Large intestine (tissue), 3 donors: ENCODE data around the gene PM20D1. TPM values are rescaled to one million over a fixed set of nuclear protein-coding genes. Genes with fewer than 3 reads are reported as not detected.

Source experiments
- DNase-seq, 2 donors: peaks; one replicate each; pipeline versions ENCODE4 v3.0.0 to v3.0.0-alpha.2; 2013
- H3K27ac ChIP-seq: one replicate; pipeline ENCODE4 v1.5.1; 2013; ENCODE audit warnings: low read length
- H3K27me3 ChIP-seq: 2 replicates; pipeline ENCODE4 v1.6.1; 2013; ENCODE audit warnings: low read length; ENCODE audit not compliant: control insufficient read depth, insufficient read depth
- H3K36me3 ChIP-seq: 2 replicates; pipeline ENCODE4 v1.6.1; 2013; ENCODE audit warnings: low read length; ENCODE audit not compliant: control insufficient read depth, insufficient read depth
- H3K4me1 ChIP-seq: one replicate; pipeline ENCODE4 v1.6.1; 2013; ENCODE audit warnings: low read length; ENCODE audit not compliant: control insufficient read depth, insufficient read depth
- H3K4me3 ChIP-seq: one replicate; pipeline ENCODE4 v1.5.1; 2013; ENCODE audit warnings: low read length
- H3K9me3 ChIP-seq: one replicate; pipeline ENCODE4 v1.6.1; 2013; ENCODE audit warnings: mild to moderate bottlenecking, low read depth, low read length, moderate library complexity; ENCODE audit not compliant: control insufficient read depth
- WGBS: methylation state at CpG from one replicate; pipeline ENCODE4 v1.1.5; 2013; ENCODE audit warnings: low lambda C conversion rate; ENCODE audit not compliant: insufficient coverage; 5-methylcytosine and 5-hydroxymethylcytosine counted together
- polyA plus RNA-seq: library from polyadenylated mRNA; unstranded; fragments of 120-200 nt; gene quantifications from one replicate; pipeline ENCODE4 v1.2.1, GENCODE V29; 2013

Gene PM20D1
- polyA plus RNA-seq, 1 donor = 1.1 TPM

DNA sequence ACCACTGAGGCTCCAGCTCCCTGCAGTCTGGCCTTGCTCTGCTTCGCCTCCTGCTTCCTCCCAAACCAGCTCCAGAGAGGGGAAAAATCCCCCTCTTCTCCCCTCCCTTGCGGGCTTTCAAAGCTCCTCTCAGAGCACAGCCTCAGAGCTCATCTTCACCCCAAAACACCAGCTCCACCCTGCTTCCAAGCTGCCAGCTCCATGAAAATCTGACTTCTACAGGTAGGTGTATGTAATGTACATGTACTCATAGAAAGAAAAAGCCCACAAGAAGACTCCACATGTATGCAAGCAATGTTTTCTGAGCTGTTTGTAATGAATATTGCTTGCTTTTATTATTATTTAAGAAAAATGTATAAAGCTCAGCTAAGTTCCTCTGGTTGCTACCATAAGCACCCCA lies 45.3 kb downstream of the PM20D1 start:
- WGBS = no CpG with 5 or more reads among the region's 2 CpGs
- no peak overlapping the region for H3K4me3 ChIP-seq

DNA sequence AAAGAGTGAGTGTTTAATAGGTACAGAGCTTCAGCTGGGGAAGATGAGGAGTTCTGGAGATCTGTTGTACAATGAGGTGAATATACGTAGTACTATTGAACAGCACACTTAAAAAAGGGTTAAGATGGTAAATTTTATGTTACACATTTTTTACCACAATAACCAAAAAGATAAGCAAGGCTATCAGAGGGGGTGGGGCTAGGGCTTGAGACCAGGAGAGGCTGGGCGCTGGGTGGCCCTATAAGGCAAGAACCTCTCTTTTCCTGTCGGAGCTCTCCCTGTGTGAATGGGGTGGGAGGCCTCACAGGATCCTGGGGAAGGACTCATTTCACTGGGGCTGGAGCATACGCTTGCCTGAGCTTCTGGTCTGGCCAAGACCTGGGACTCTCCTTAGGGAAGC lies 45.9 kb downstream of the PM20D1 start:
- Histone ChIP-seq H3K27ac (no peak overlapping the region), H3K36me3 (peaks cover 8% of the 10 kb centered on the region), H3K27me3 (no peaks in the 10 kb centered on the region), H3K4me1 (no peaks in the 10 kb centered on the region), H3K4me3 (no peak overlapping the region), H3K9me3 (no peaks in the 10 kb centered on the region)
- DNase-seq = no peak
- no CpG with 5 or more reads among the region's 4 CpGs for WGBS

More for the DNA sequence above, 45.3 kb downstream of the PM20D1 start:
- no peak for DNase-seq
- Histone ChIP-seq H3K9me3 (no peaks in the 10 kb centered on the region), H3K4me1 (no peaks in the 10 kb centered on the region), H3K27me3 (no peaks in the 10 kb centered on the region), H3K36me3 (peaks cover 3% of the 10 kb centered on the region), H3K27ac (no peak overlapping the region)

DNA sequence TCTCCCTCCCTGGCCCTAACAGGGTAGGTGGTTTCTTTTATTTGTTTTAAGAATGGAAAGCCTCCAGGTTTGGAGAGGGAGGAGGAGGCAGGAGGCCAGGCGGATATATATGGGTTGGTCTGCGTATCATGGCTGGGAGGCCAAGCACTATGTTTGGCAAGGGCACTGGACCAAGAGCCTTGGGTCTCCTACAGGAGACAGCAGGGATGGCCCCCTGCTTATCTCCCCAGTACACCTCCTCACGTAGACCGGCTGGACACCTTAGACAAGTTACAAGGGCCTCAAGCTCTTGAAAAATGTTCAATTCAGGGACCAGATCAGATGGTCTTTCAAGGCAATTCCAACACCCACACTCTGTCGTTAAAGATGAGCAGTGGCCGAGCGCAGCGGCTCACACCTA lies 47.9 kb downstream of the PM20D1 start:
- H3K9me3 ChIP-seq = no peaks in the 10 kb centered on the region
- H3K27me3 ChIP-seq = no peaks in the 10 kb centered on the region
- H3K4me3 ChIP-seq = no peak overlapping the region
- peaks cover 11% of the 10 kb centered on the region for H3K36me3 ChIP-seq
- no CpG with 5 or more reads among the region's 8 CpGs for WGBS
- DNase-seq = no peak
- H3K4me1 ChIP-seq = no peaks in the 10 kb centered on the region
- no peak overlapping the region for H3K27ac ChIP-seq

DNA sequence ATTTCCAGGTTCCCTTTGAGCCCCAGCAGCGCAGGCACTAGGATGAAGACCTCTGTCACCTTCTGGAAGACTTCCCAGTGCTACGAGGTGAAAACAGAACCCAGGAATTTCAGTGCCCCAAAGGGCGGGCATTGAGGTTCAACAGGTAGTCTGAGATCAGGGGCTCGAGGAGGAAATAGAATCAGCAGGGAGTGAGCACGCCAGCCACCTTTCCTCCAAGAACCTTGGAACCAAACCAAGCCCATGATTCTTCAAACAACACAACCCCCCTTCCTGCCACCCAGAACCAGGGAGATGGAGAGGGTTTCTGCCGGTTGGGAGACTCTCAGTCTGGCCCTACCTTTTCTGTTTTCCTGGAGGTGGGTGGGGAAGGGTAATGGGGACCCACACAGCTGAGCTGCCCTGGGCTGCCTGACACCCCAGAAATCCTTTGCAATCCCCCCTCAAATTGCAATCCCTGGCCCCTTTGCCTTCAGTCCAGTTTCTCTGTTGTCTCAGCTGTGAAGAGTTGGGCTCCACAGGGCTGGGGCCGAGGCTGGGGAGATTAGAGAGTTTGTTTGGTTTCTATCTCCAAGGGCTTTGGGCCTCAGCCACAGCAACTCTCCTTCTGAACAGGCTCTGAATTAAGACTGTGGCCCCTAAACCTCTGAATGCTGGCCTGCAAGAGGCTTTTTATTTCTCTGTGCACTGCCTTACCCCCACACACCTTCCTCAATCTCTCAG lies 48.8 kb downstream of the PM20D1 start:
- H3K9me3 ChIP-seq = no peaks in the 10 kb centered on the region
- H3K4me3 ChIP-seq = no peak overlapping the region
- H3K36me3 ChIP-seq = peaks cover 13% of the 10 kb centered on the region
- H3K4me1 ChIP-seq = no peaks in the 10 kb centered on the region
- no peak for DNase-seq
- H3K27ac ChIP-seq = no peak overlapping the region
- no peaks in the 10 kb centered on the region for H3K27me3 ChIP-seq
- no CpG with 5 or more reads among the region's 7 CpGs for WGBS

DNA sequence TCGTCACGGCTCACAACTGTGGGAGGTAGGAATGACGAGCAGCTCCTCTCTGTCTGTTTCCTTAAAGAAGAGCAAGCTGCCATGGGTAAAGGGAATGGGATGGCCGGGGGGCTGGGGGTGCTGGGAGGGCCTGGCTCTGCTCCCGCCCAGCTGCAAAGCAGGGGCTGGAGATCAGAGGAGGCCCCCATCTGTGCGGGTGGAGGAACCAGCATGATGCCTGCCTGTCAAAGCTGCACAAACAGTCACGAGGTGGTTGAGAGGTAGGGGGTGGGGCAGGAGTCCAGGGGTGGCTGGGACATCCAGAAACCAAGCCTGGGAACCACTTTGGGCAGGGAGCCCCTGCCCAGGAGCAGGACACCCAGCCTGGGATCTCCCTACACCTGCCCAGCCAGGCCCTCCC lies 49.5 kb downstream of the PM20D1 start:
- H3K36me3 ChIP-seq = peaks cover 15% of the 10 kb centered on the region
- H3K4me3 ChIP-seq = no peak overlapping the region
- no peak overlapping the region for H3K27ac ChIP-seq
- WGBS = no CpG with 5 or more reads among the region's 7 CpGs
- no peaks in the 10 kb centered on the region for H3K27me3 ChIP-seq
- no peak for DNase-seq
- no peaks in the 10 kb centered on the region for H3K4me1 ChIP-seq
- H3K9me3 ChIP-seq = no peaks in the 10 kb centered on the region

DNA sequence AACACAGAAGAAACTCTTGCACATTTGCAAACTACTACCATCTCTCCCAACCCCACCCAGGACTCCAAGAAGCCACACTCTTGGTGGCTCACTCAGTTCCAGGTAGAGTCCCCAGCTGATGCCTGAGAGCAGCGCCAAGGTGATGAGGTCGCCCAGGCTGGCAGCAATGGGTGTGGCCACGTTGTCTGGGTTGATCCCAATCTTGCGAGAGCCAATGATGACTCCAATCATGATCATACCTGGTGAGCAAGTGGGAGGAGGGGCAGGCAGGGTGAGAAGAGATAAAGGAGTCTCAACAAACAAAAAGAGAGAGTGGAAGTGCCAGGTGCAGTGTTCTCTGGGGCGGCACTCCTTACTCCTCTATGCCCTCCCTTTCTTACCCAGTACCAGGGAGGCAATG lies 51.4 kb downstream of the PM20D1 start:
- Histone ChIP-seq H3K4me1 (no peaks in the 10 kb centered on the region), H3K27ac (no peak overlapping the region), H3K4me3 (no peak overlapping the region), H3K9me3 (no peaks in the 10 kb centered on the region), H3K27me3 (no peaks in the 10 kb centered on the region), H3K36me3 (peaks cover 19% of the 10 kb centered on the region)
- WGBS = 83% methylated on average over 1 of the region's 5 CpGs
- no peak for DNase-seq

DNA sequence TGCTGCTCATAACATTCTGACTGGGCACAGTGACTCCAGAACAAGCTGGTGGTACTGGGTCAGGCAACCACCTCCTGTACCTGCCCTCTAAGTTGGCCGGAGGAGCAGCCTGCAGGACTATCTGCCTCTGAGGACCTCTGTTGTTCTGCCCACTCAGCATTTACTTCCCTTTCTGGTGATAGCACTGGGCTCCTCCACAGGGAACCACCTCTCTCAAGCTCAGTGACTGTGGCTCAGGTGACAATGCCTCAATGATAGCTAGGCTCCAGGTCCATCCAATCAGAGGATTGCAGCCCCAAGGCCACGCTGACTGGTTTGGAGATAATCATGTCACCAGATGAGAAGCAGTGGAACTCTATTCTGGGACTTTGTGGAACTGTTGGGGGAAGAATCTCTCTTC lies 52.8 kb downstream of the PM20D1 start:
- Histone ChIP-seq H3K36me3 (peaks cover 19% of the 10 kb centered on the region), H3K27ac (no peak overlapping the region), H3K4me1 (no peaks in the 10 kb centered on the region), H3K27me3 (no peaks in the 10 kb centered on the region), H3K9me3 (no peaks in the 10 kb centered on the region), H3K4me3 (no peak overlapping the region)
- peak in 1 of 2 donors; percentile 45 for DNase-seq
- no CpG with 5 or more reads among the region's 2 CpGs for WGBS

DNA sequence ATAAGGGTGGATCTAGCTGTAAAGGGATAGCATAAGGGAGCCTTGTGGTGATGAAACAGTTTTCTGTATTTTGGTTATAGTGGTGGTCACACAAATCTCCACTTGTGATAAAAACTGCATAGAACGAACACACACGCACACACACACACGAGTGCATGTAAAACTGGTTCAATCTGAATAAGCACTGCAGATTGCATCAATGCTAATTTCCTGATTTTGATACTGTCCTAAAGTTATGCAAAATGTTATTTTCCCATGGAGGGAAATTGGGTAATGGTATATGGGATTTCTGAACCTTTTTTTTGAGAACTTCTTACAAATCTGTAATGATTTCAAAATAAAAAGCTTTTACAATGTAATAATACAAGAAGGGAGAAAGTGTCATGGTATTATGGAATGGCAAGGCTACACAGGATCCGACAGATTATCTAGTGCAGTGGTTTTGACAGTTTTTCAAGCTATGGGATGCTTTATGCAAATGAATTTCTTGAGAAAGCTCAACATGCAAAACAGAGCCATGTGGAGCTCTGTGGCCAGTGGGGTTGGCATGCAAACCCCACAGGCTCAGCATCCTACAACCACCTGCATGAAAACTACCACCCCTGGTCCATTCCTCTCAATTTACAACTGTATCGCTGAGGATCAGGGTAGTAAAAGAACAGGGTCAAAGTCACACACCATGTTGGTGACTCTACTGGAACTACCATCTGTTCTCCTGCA lies 55.8 kb downstream of the PM20D1 start:
- H3K36me3 ChIP-seq = peaks cover 12% of the 10 kb centered on the region

DNA sequence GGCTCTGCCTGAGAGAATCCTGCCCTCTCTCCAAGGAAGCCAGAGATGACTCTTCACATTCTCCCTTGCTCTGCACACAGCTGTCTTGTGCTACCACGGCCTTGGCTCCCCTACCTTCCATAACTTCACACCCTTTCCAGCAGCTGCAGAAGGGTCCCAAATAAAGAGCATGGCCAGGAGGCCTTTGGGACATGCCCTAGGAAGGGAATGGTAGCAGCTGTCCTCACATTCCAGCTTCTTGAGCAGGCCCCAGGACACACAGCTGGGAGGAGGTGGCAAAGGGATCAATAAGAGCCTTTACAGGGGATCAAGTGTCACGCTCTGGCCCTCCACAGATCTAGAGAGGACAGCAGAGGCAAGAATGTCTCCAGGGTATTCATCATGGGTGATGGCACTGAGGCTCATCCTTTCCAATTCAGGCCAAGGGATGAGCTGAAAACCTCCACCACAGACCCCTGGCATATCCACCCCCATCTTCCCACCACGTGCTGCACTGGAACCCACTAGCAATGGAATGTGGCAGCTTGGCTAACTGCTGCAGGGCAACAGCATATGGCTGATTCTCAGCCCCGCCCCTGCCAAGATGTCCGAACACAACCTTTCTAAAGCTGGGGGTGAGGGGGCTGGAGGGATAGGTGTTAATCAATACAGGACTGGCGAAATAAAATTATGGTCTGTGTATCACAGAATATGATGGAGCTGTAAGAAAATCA lies 56.8 kb downstream of the PM20D1 start:
- no peak for DNase-seq
- H3K27ac ChIP-seq = no peak overlapping the region
- H3K9me3 ChIP-seq = no peaks in the 10 kb centered on the region
- no peaks in the 10 kb centered on the region for H3K4me1 ChIP-seq
- peaks cover 8% of the 10 kb centered on the region for H3K36me3 ChIP-seq
- H3K4me3 ChIP-seq = no peak overlapping the region
- no peaks in the 10 kb centered on the region for H3K27me3 ChIP-seq
- 68% methylated on average over 3 of the region's 6 CpGs for WGBS

More for the DNA sequence above, 55.8 kb downstream of the PM20D1 start:
- no peaks in the 10 kb centered on the region for H3K27me3 ChIP-seq
- no peaks in the 10 kb centered on the region for H3K9me3 ChIP-seq
- H3K27ac ChIP-seq = no peak overlapping the region
- no peaks in the 10 kb centered on the region for H3K4me1 ChIP-seq
- H3K4me3 ChIP-seq = no peak overlapping the region
- 80% methylated on average over 1 of the region's 5 CpGs for WGBS
- DNase-seq = no peak

DNA sequence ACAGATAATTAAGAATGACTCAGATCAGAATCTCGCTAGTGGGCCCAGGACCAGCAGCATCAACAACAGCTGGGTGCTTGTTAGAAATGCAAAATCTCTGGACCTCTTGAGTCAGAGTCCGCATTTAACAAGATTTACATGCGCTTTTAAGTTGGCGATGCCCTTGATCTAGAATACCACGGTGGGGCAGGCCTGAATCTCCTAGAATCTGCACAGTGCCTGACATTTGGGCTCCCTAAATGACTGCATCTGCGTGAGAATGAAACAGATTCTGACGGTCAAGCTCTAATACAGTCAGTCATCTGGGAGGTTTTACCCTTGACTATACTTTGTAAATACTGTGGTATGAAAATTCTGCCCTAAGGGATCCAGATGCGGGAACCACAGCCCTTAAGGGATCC lies 57.5 kb downstream of the PM20D1 start:
- no peaks in the 10 kb centered on the region for H3K9me3 ChIP-seq
- peaks cover 3% of the 10 kb centered on the region for H3K4me1 ChIP-seq
- no peak for DNase-seq
- no peak overlapping the region for H3K4me3 ChIP-seq
- no peaks in the 10 kb centered on the region for H3K27me3 ChIP-seq
- H3K27ac ChIP-seq = no peak overlapping the region
- no CpG with 5 or more reads among the region's 8 CpGs for WGBS
- H3K36me3 ChIP-seq = peaks cover 8% of the 10 kb centered on the region
